ENCODE measurements around the gene TBX2.

TBX2 gene

GRCh38 chr17:61422116-61422799, 22.6 kb downstream of the TBX2 start:
- DNase-seq (ENCODE audit: low read depth), result no peak
- no peak overlapping the region for H3K4me3 ChIP-seq (ENCODE audit: low read depth, low read length)
- TF ChIP-seq CTCF (conservative IDR thresholded peaks at IDR 0.05; ENCODE audit: low read depth, low read length), result no peak

- DNase-seq (ENCODE audit: low read depth), result no peak
- TF ChIP-seq CTCF (conservative IDR thresholded peaks at IDR 0.05; ENCODE audit: low read depth, low read length), result no peak
- H3K4me3 ChIP-seq (ENCODE audit: low read depth, low read length), result no peak overlapping the region
Measured at GRCh38 chr17:61422869-61423268, 23.2 kb downstream of the TBX2 start.

GRCh38 chr17:61423967-61424649, 24.5 kb downstream of the TBX2 start:
- no peak for TF ChIP-seq CTCF (conservative IDR thresholded peaks at IDR 0.05; ENCODE audit: low read depth, low read length)
- no peak for DNase-seq (ENCODE audit: low read depth)
- H3K4me3 ChIP-seq (ENCODE audit: low read depth, low read length), result no peak overlapping the region

- TF ChIP-seq CTCF (conservative IDR thresholded peaks at IDR 0.05; ENCODE audit: low read depth, low read length), result peak; percentile 37
- peak; percentile 35 for DNase-seq (ENCODE audit: low read depth)
- H3K4me3 ChIP-seq (ENCODE audit: low read depth, low read length), result no peak overlapping the region
Measured at GRCh38 chr17:61425682-61426481, 26.2 kb downstream of the TBX2 start.

GRCh38 chr17:61426482-61427304, 27.1 kb downstream of the TBX2 start:
- peak; percentile 63 for DNase-seq (ENCODE audit: low read depth)
- no peak overlapping the region for H3K4me3 ChIP-seq (ENCODE audit: low read depth, low read length)
- peak; percentile 28 for TF ChIP-seq CTCF (conservative IDR thresholded peaks at IDR 0.05; ENCODE audit: low read depth, low read length)

- DNase-seq (ENCODE audit: low read depth), result no peak
- TF ChIP-seq CTCF (conservative IDR thresholded peaks at IDR 0.05; ENCODE audit: low read depth, low read length), result no peak
- no peak overlapping the region for H3K4me3 ChIP-seq (ENCODE audit: low read depth, low read length)
Measured at GRCh38 chr17:61427567-61427966, 27.9 kb downstream of the TBX2 start.

Measured in choroid plexus epithelial cell (primary cell).